H9 (cell line): ENCODE results near the gene NRXN2. TPM values are rescaled to one million over a fixed set of nuclear protein-coding genes. Genes with fewer than 3 reads are reported as not detected.

Experiments used
- DNase-seq: peaks from one replicate; pipeline ENCODE4 v3.0.0-alpha.2; 2017
- H2AFZ ChIP-seq: one replicate; pipeline ENCODE4 v1.6.1; 2013; ENCODE audit warnings: mild to moderate bottlenecking, low read length, control low read depth, moderate library complexity
- H2AK5ac ChIP-seq: 2 replicates; pipeline ENCODE4 v1.6.1; 2013; ENCODE audit warnings: low read length, control low read depth, mixed read lengths; ENCODE audit not compliant: insufficient read length
- H2BK120ac ChIP-seq: one replicate; pipeline ENCODE4 v1.6.1; 2013; ENCODE audit warnings: low read depth, mild to moderate bottlenecking, low read length, control low read depth, inconsistent platforms; ENCODE audit not compliant: poor library complexity, severe bottlenecking
- H2BK12ac ChIP-seq: 2 replicates; pipeline ENCODE4 v1.6.1; 2013; ENCODE audit warnings: low read length, control low read depth, mixed read lengths, low read depth; ENCODE audit not compliant: insufficient read length
- H2BK15ac ChIP-seq: 2 replicates; pipeline ENCODE4 v1.6.1; 2013; ENCODE audit warnings: low read depth, low read length, control low read depth
- H2BK20ac ChIP-seq: one replicate; pipeline ENCODE4 v1.6.1; 2013; ENCODE audit warnings: low read depth, mild to moderate bottlenecking, low read length, control low read depth, inconsistent platforms; ENCODE audit not compliant: poor library complexity, severe bottlenecking
- H2BK5ac ChIP-seq: 2 replicates; pipeline ENCODE4 v1.6.1; 2013; ENCODE audit warnings: low read length, control low read depth, mixed read lengths; ENCODE audit not compliant: insufficient read length
- H3K14ac ChIP-seq: 2 replicates; pipeline ENCODE4 v1.6.1; 2013; ENCODE audit warnings: low read length, control low read depth; ENCODE audit not compliant: insufficient read depth
- H3K18ac ChIP-seq: 2 replicates; pipeline ENCODE4 v1.6.1; 2013; ENCODE audit warnings: low read depth, mild to moderate bottlenecking, mixed read lengths, low read length, control low read depth; ENCODE audit not compliant: insufficient read length
- H3K23ac ChIP-seq: 2 replicates; pipeline ENCODE4 v1.6.1; 2013; ENCODE audit warnings: low read length, control low read depth, mixed read lengths, low read depth; ENCODE audit not compliant: insufficient read length
- H3K23me2 ChIP-seq: 2 replicates; pipeline ENCODE4 v1.6.1; 2013; ENCODE audit warnings: low read depth, mild to moderate bottlenecking, mixed read lengths, low read length, control low read depth; ENCODE audit not compliant: insufficient read length, poor library complexity, severe bottlenecking
- H3K27ac ChIP-seq: 2 replicates; pipeline ENCODE4 v1.5.1; 2013; ENCODE audit warnings: low read length, control low read depth, mixed read lengths, low read depth; ENCODE audit not compliant: insufficient read length
- H3K27me3 ChIP-seq: 2 replicates; pipeline ENCODE4 v1.6.1; 2013; ENCODE audit warnings: low read length, control low read depth, inconsistent platforms; ENCODE audit not compliant: insufficient read depth
- H3K4ac ChIP-seq: 2 replicates; pipeline ENCODE4 v1.6.1; 2013; ENCODE audit warnings: low read depth, mild to moderate bottlenecking, control low read depth, inconsistent platforms, low read length, moderate library complexity
- H3K4me1 ChIP-seq: 2 replicates; pipeline ENCODE4 v1.6.1; 2013; ENCODE audit warnings: low read length, control low read depth, inconsistent platforms; ENCODE audit not compliant: insufficient read depth
- H3K4me2 ChIP-seq: 2 replicates; pipeline ENCODE4 v1.6.1; 2013; ENCODE audit warnings: low read length, control low read depth, mixed read lengths; ENCODE audit not compliant: insufficient read length, insufficient read depth
- H3K56ac ChIP-seq: 2 replicates; pipeline ENCODE4 v1.6.1; 2013; ENCODE audit warnings: low read depth, mild to moderate bottlenecking, mixed read lengths, low read length, control low read depth; ENCODE audit not compliant: insufficient read length
- H3K79me1 ChIP-seq: 2 replicates; pipeline ENCODE4 v1.6.1; 2013; ENCODE audit warnings: low read depth, mild to moderate bottlenecking, moderate library complexity, low read length, control low read depth, inconsistent platforms; ENCODE audit not compliant: insufficient read depth, poor library complexity, severe bottlenecking
- H3K79me2 ChIP-seq: 2 replicates; pipeline ENCODE4 v1.6.1; 2013; ENCODE audit warnings: low read length, control low read depth, inconsistent platforms; ENCODE audit not compliant: insufficient read depth
- H3K9ac ChIP-seq: 2 replicates; pipeline ENCODE4 v1.6.1; 2013; ENCODE audit warnings: low read length, control low read depth, mixed read lengths; ENCODE audit not compliant: insufficient read length; ENCODE audit errors: extremely low read depth
- H3K9me3 ChIP-seq: one replicate; pipeline ENCODE4 v1.6.1; 2013; ENCODE audit warnings: low read depth, low read length, inconsistent platforms; ENCODE audit not compliant: control insufficient read depth
- H3T11ph ChIP-seq: one replicate; pipeline ENCODE4 v1.6.1; 2013; ENCODE audit warnings: mild to moderate bottlenecking, low read length, control low read depth, inconsistent platforms
- H4K20me1 ChIP-seq: one replicate; pipeline ENCODE4 v1.6.1; 2013; ENCODE audit not compliant: control insufficient read depth, insufficient read length, insufficient read depth
- H4K5ac ChIP-seq: 2 replicates; pipeline ENCODE4 v1.6.1; 2013; ENCODE audit warnings: low read depth, mild to moderate bottlenecking, mixed read lengths, low read length, control low read depth; ENCODE audit not compliant: insufficient read length
- H4K8ac ChIP-seq: replicated peaks from 2 replicates; pipeline ENCODE4 v1.6.1; 2013; ENCODE audit warnings: low read length, control low read depth, mixed read lengths, low read depth; ENCODE audit not compliant: insufficient read length
- H4K91ac ChIP-seq: 2 replicates; pipeline ENCODE4 v1.6.1; 2013; ENCODE audit warnings: low read depth, mild to moderate bottlenecking, moderate library complexity, mixed read lengths, low read length, control low read depth; ENCODE audit not compliant: insufficient read length
- H3K27ac Mint-ChIP-seq, 3 experiments: 2 replicates in 2 of 3; 3 replicates in 1 of 3; pipeline ENCODE4 v1.8.0; 2020 to 2021; ENCODE audit warnings: mixed read lengths in 3 of 3, mild to moderate bottlenecking in 1 of 3, moderate library complexity in 1 of 3
- H3K27me3 Mint-ChIP-seq: 2 replicates; pipeline ENCODE4 v1.8.0; 2021; ENCODE audit warnings: low read depth, mild to moderate bottlenecking, moderate library complexity, mixed read lengths
- H3K36me3 Mint-ChIP-seq, 3 experiments: 2 replicates in 2 of 3; 3 replicates in 1 of 3; pipeline ENCODE4 v1.8.0; 2020 to 2021; ENCODE audit warnings: low read depth in 3 of 3, mixed read lengths in 3 of 3; ENCODE audit not compliant: insufficient read depth in 1 of 3
- H3K4me1 Mint-ChIP-seq, 2 experiments: 2 replicates each; pipeline ENCODE4 v1.8.0; 2020; ENCODE audit warnings: mixed read lengths in 2 of 2
- H3K4me3 Mint-ChIP-seq, 2 experiments: 2 replicates in 1 of 2; 3 replicates in 1 of 2; pipeline ENCODE4 v1.8.0; 2020 to 2021; ENCODE audit warnings: mild to moderate bottlenecking in 2 of 2, mixed read lengths in 2 of 2, moderate library complexity in 1 of 2
- H3K9me3 Mint-ChIP-seq, 2 experiments: 2 replicates in 1 of 2; 3 replicates in 1 of 2; pipeline ENCODE4 v1.8.0; 2020; ENCODE audit warnings: mild to moderate bottlenecking in 2 of 2, mixed read lengths in 2 of 2, moderate library complexity in 1 of 2
- WGBS: extraction: QIAGEN DNeasy Blood & Tissue Kit; methylation state at CpG from one replicate; pipeline ENCODE4 v1.1.7; 2013; ENCODE audit warnings: missing lambda C conversion rate, low lambda C conversion rate, mixed read lengths; ENCODE audit not compliant: insufficient read length; ENCODE audit errors: extremely low coverage; 5-methylcytosine and 5-hydroxymethylcytosine counted together
- total RNA-seq: library from RNA; stranded (reverse); gene quantifications from 2 replicates; pipeline ENCODE4 v1.2.1, GENCODE V29; 2021
- TF ChIP-seq, protein P1 (sequence below): fragments of 200-600 bp; sonication (generic); conservative IDR thresholded peaks from 3 replicates; pipeline ENCODE4 v1.8.0; 2021; ENCODE audit warnings: antibody characterized with exemption, mild to moderate bottlenecking

The NRXN2 gene
- total RNA-seq, 1 experiment from 2014 or later = 3.9 TPM

GRCh38 chr11:64772303-64773018, 49.5 kb upstream of the NRXN2 start:
- H3K4me2 ChIP-seq = no peak overlapping the region
- no peak overlapping the region for H4K91ac ChIP-seq
- 100% methylated on average over 1 of the region's 3 CpGs for WGBS

More at GRCh38 chr11:64772303-64773018, 49.5 kb upstream of the NRXN2 start:
- Mint-ChIP-seq H3K4me3 (no peak overlapping the region), H3K27me3 (no peaks in the 10 kb centered on the region), H3K9me3 (no peaks in the 10 kb centered on the region; a peak in 1 of 5 replicates), H3K4me1 (peaks cover 29 to 34% of the 10 kb centered on the region in 2 experiments), H3K27ac (peak overlapping the region in 1 of 3 experiments; percentile 86; a peak in 2 of 7 replicates), H3K36me3 (peaks cover 91 to 100% (median 100%) of the 10 kb centered on the region in 3 experiments)
- Histone ChIP-seq H2BK20ac (no peak overlapping the region), H2BK5ac (no peak overlapping the region), H3K56ac (no peak overlapping the region), H3K79me2 (peaks cover 25% of the 10 kb centered on the region), H2AK5ac (no peak overlapping the region), H3T11ph (no peak overlapping the region), H3K18ac (no peak overlapping the region), H3K23me2 (no peaks in the 10 kb centered on the region), H2AFZ (no peak overlapping the region), H3K14ac (no peak overlapping the region), H3K4ac (no peak overlapping the region), H4K5ac (no peak overlapping the region), H3K4me1 (no peaks in the 10 kb centered on the region), H3K27me3 (no peaks in the 10 kb centered on the region), H3K9me3 (no peaks in the 10 kb centered on the region), H2BK15ac (no peak overlapping the region), H4K20me1 (peaks cover 3% of the 10 kb centered on the region), H3K23ac (no peak overlapping the region), H2BK120ac (no peak overlapping the region), H3K9ac (no peak overlapping the region), H2BK12ac (no peak overlapping the region), H3K79me1 (peaks cover 7% of the 10 kb centered on the region), H3K27ac (no peak overlapping the region), H4K8ac (no peak overlapping the region)
- DNase-seq = no peak
- TF ChIP-seq, protein P1, sequence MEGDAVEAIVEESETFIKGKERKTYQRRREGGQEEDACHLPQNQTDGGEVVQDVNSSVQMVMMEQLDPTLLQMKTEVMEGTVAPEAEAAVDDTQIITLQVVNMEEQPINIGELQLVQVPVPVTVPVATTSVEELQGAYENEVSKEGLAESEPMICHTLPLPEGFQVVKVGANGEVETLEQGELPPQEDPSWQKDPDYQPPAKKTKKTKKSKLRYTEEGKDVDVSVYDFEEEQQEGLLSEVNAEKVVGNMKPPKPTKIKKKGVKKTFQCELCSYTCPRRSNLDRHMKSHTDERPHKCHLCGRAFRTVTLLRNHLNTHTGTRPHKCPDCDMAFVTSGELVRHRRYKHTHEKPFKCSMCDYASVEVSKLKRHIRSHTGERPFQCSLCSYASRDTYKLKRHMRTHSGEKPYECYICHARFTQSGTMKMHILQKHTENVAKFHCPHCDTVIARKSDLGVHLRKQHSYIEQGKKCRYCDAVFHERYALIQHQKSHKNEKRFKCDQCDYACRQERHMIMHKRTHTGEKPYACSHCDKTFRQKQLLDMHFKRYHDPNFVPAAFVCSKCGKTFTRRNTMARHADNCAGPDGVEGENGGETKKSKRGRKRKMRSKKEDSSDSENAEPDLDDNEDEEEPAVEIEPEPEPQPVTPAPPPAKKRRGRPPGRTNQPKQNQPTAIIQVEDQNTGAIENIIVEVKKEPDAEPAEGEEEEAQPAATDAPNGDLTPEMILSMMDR = no peak
